B cell (primary cell): Measurements from ENCODE around the gene ZMAT3. TPM values are rescaled to one million over a fixed set of nuclear protein-coding genes. Genes with fewer than 3 reads are reported as not detected.

Experiments
- ATAC-seq: fragments of 200-7000 bp; cut with Tn5 transposase; one replicate; pipeline ENCODE4 v1.10.0; 2021; ENCODE audit warnings: low read depth, mild to moderate bottlenecking, moderate number of reproducible peaks, moderate library complexity
- CTCF ChIA-PET: fragments of 350-600 bp; sonication (Branson Sonifier 250); formaldehyde crosslinking; loops from one replicate; lab custom pipeline; 2021; ENCODE audit warnings: antibody characterized with exemption, inconsistent platforms; lab: Charles Lee
- POLR2A ChIA-PET: fragments of 350-600 bp; sonication (Branson Sonifier 250); formaldehyde crosslinking; loops from one replicate; lab custom pipeline; 2021; ENCODE audit warnings: antibody characterized with exemption; lab: Charles Lee
- DNase-seq: peaks from one replicate; pipeline ENCODE4 v3.0.0; 2013
- H2AFZ ChIP-seq: 2 replicates; pipeline ENCODE4 v1.6.1; 2012; ENCODE audit warnings: mild to moderate bottlenecking, low read depth, low read length; ENCODE audit not compliant: insufficient read depth, poor library complexity, severe bottlenecking
- H3K27ac ChIP-seq, 2 donors: 1 replicate in 1 of 2; 2 replicates in 1 of 2; pipeline ENCODE4 v1.5.1; 2012 to 2013; ENCODE audit warnings: low read length in 2 of 2, mild to moderate bottlenecking in 2 of 2, moderate library complexity in 1 of 2
- H3K27me3 ChIP-seq, 4 experiments: fragments of 200-600 bp in 1 of 4; sonication (generic) in 1 of 4; replicated peaks in 1 of 4; 1 replicate in 2 of 4; 2 replicates in 2 of 4; pipeline versions ENCODE4 v1.6.1 to v1.7.0; 2013 to 2016; ENCODE audit warnings: low read length in 3 of 4, mild to moderate bottlenecking in 2 of 4, mixed read lengths in 1 of 4, moderate library complexity in 1 of 4; ENCODE audit not compliant: insufficient read depth in 4 of 4, control insufficient read depth in 3 of 4; ENCODE audit errors: control extremely low read depth in 1 of 4
- H3K36me3 ChIP-seq, 2 experiments: replicated peaks in 1 of 2; 1 replicate in 1 of 2; 2 replicates in 1 of 2; pipeline versions ENCODE4 v1.6.1 to v1.7.1; 2013; ENCODE audit warnings: low read length in 1 of 2; ENCODE audit not compliant: insufficient read depth in 2 of 2, control insufficient read depth in 1 of 2; ENCODE audit errors: control extremely low read depth in 1 of 2, extremely low read depth in 1 of 2
- H3K4me1 ChIP-seq, 2 donors: fragments of 200-600 bp in 1 of 2; sonication (generic) in 1 of 2; 1 replicate in 1 of 2; 2 replicates in 1 of 2; pipeline versions ENCODE4 v1.5.1 to v1.6.1; 2013 to 2017; ENCODE audit warnings: low read length in 2 of 2; ENCODE audit not compliant: control insufficient read depth in 2 of 2, insufficient read depth in 2 of 2
- H3K4me2 ChIP-seq: replicated peaks from 2 replicates; pipeline ENCODE3; 2012; ENCODE audit warnings: mild to moderate bottlenecking, low read depth, low read length; ENCODE audit not compliant: poor library complexity, severe bottlenecking
- H3K4me3 ChIP-seq, 5 experiments: fragments of 200-600 bp in 1 of 5; sonication (generic) in 1 of 5; 1 replicate in 3 of 5; 2 replicates in 2 of 5; pipeline versions ENCODE4 v1.5.1 to v1.7.0; 2011 to 2016; ENCODE audit warnings: low read length in 4 of 5, mild to moderate bottlenecking in 4 of 5, low read depth in 2 of 5, control low read depth in 1 of 5, moderate library complexity in 1 of 5; ENCODE audit not compliant: insufficient read depth in 1 of 5; ENCODE audit errors: control extremely low read depth in 1 of 5, extremely low read depth in 1 of 5
- H3K79me2 ChIP-seq: fragments of 200-600 bp; sonication (generic); one replicate; pipeline ENCODE4 v1.6.0; 2016; ENCODE audit warnings: low read length; ENCODE audit not compliant: control insufficient read depth, insufficient read depth
- H3K9ac ChIP-seq: fragments of 200-600 bp; sonication (generic); 2 replicates; pipeline ENCODE4 v1.6.1; 2017; ENCODE audit warnings: mild to moderate bottlenecking, low read length, moderate library complexity
- H3K9me3 ChIP-seq, 3 donors: one replicate each; pipeline versions ENCODE4 v1.6.1 to v1.7.1; 2013; ENCODE audit warnings: low read length in 2 of 3; ENCODE audit not compliant: control insufficient read depth in 2 of 3, insufficient read depth in 1 of 3; ENCODE audit errors: control extremely low read depth in 1 of 3
- H4K20me1 ChIP-seq: 2 replicates; pipeline ENCODE4 v1.6.0; 2012; ENCODE audit warnings: mild to moderate bottlenecking, low read length; ENCODE audit not compliant: insufficient read depth, control insufficient read depth, poor library complexity, severe bottlenecking
- H3K27ac Mint-ChIP-seq: one replicate; pipeline ENCODE4 v1.8.0; 2021; ENCODE audit warnings: mixed read lengths
- H3K27me3 Mint-ChIP-seq: one replicate; pipeline ENCODE4 v1.8.0; 2021; ENCODE audit warnings: mixed read lengths
- H3K4me1 Mint-ChIP-seq: one replicate; pipeline ENCODE4 v1.8.0; 2021; ENCODE audit warnings: mixed read lengths
- H3K4me3 Mint-ChIP-seq: one replicate; pipeline ENCODE4 v1.8.0; 2021; ENCODE audit warnings: mixed read lengths
- H3K9me3 Mint-ChIP-seq: one replicate; pipeline ENCODE4 v1.8.0; 2022; ENCODE audit warnings: mixed read lengths; ENCODE audit not compliant: insufficient read depth
- CTCF ChIP-seq: fragments of 200-600 bp; IDR thresholded peaks from one replicate; pipeline ENCODE4 v1.8.0; 2022; ENCODE audit warnings: antibody characterized with exemption, mild to moderate bottlenecking
- EZH2 ChIP-seq: IDR thresholded peaks from 2 replicates; pipeline ENCODE4 v1.6.1; 2012; ENCODE audit warnings: borderline replicate concordance, low read depth, mild to moderate bottlenecking, moderate library complexity, low read length; ENCODE audit not compliant: insufficient read depth, poor library complexity, severe bottlenecking
- WGBS: methylation state at CpG from one replicate; pipeline ENCODE4 v1.1.5; 2013; ENCODE audit warnings: missing lambda C conversion rate; ENCODE audit not compliant: insufficient coverage; 5-methylcytosine and 5-hydroxymethylcytosine counted together
- intact Hi-C: fragments of 100-400 bp; cut with micrococcal nuclease; formaldehyde crosslinking; loops from one replicate; pipeline ENCODE4 v1.10.0; 2022
- polyA plus RNA-seq: library from polyadenylated mRNA; depleted of rRNA; stranded (reverse); fragments of >200 nt; gene quantifications from 2 replicates; pipeline ENCODE4 v1.2.3, GENCODE V29; 2012
- total RNA-seq, 2 donors: library from RNA; stranded (reverse); fragments of 120-200 nt in 1 of 2; gene quantifications; 1 replicate in 1 of 2; 2 replicates in 1 of 2; pipeline versions ENCODE4 v1.2.3 to v1.2.4, GENCODE V29; 2013 to 2022

Gene ZMAT3
- total and polyA plus RNA-seq, 2 donors (not counting 1 experiment from before 2014, with no cell fraction given): 3.6 to 19.5 TPM

- Mint-ChIP-seq H3K27me3 (no peaks in the 10 kb centered on the region), H3K4me3 (peak overlapping the region; percentile 100), H3K4me1 (peaks cover 65% of the 10 kb centered on the region), H3K9me3 (no peaks in the 10 kb centered on the region), H3K27ac (peak overlapping the region; percentile 96)
- intact Hi-C loops: loop anchor here (1.0 to 5.0 kb wide), 7 partner anchors 24 to 581 kb away; partner anchors contain the start of genes MRPL47, NDUFB5, PIK3CA and USP13
- DNase-seq: no peak
- H3K36me3 ChIP-seq: peaks cover 2 to 13% of the 10 kb centered on the region in 2 experiments
- H3K9ac ChIP-seq: peak overlapping the region; percentile 87
- H3K4me2 ChIP-seq: peak overlapping the region; percentile 83
- no peaks in the 10 kb centered on the region for H3K9me3 ChIP-seq
- TF ChIP-seq CTCF (no peak), EZH2 (no peak)
- POLR2A ChIA-PET: no interaction called here
- CTCF ChIA-PET: interaction anchor here (0.8 to 5.0 kb wide), 7 partner anchors 10 to 250 kb away, joined by 3 to 40 read pairs (median 4); no protein-coding TSS in a partner anchor
- peaks cover 36 to 44% of the 10 kb centered on the region in 2 donors for H3K4me1 ChIP-seq
- no peak for ATAC-seq
- peak overlapping the region; percentile 9 to 85 (median 80) for H3K4me3 ChIP-seq
- H4K20me1 ChIP-seq: no peaks in the 10 kb centered on the region
- H2AFZ ChIP-seq: peak overlapping the region; percentile 91
- peaks cover 56% of the 10 kb centered on the region for H3K79me2 ChIP-seq
- no peaks in the 10 kb centered on the region for H3K27me3 ChIP-seq
- 5% methylated on average over 3 of the region's 8 CpGs for WGBS
- peak overlapping the region; percentile 89 to 92 for H3K27ac ChIP-seq
These were observed 634 bp downstream of the ZMAT3 start for GRCh38 chr3:179071027-179071322.

DNA sequence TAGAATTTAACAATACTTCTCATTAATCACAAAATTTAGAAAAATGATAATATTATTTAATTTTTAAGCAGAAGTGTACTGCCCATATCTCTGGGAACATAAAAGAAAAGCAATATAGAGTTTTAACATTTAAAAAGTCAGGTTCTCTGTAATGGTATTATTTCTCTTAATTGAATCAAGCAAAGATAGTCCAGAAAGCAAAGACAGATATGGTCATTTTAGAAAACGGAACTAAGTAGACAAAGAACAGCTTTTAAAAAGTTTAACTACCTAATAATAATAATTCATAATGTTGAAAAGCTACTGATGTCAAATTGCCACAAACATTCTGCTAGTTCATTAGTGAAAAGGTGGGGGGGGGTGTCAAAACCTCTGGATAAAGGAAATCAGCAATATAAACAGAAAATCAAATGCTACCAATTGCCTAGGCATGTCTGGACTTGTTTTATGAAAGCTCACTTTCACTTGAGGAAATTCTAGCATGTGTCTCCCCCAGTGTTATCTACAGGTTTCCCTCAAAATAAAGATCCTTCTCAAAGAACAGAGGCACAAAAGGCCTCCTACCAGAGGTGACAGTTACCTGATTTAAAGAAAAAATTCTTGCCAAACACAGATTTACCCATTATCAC is 1.7 kb downstream of the ZMAT3 start:
- DNase-seq (no peak), ATAC-seq (no peak)
- WGBS: no CpG with 5 or more reads among the region's 1 CpG
- H3K27ac ChIP-seq: peak overlapping the region in 1 of 2 donors; percentile 43
- H3K4me3 ChIP-seq: no peak overlapping the region
- H2AFZ ChIP-seq: no peak overlapping the region
- no peaks in the 10 kb centered on the region for H3K9me3 ChIP-seq
- peaks cover 3 to 13% of the 10 kb centered on the region in 2 experiments for H3K36me3 ChIP-seq
- no peak overlapping the region for H3K4me2 ChIP-seq
- no peaks in the 10 kb centered on the region for H3K9me3 Mint-ChIP-seq
- peaks cover 32 to 36% of the 10 kb centered on the region in 2 donors for H3K4me1 ChIP-seq
- peaks cover 60% of the 10 kb centered on the region for H3K4me1 Mint-ChIP-seq
- TF ChIP-seq EZH2 (no peak), CTCF (no peak)
- no peaks in the 10 kb centered on the region for H3K27me3 ChIP-seq
- no peaks in the 10 kb centered on the region for H3K27me3 Mint-ChIP-seq
- H3K4me3 Mint-ChIP-seq: no peak overlapping the region
- H4K20me1 ChIP-seq: no peaks in the 10 kb centered on the region
- H3K27ac Mint-ChIP-seq: no peak overlapping the region
- ChIA-PET CTCF (interaction anchor here (0.6 to 5.0 kb wide), 15 partner anchors 9 to 292 kb away, joined by 3 to 40 read pairs (median 4); no protein-coding TSS in a partner anchor), POLR2A (interaction anchor here (0.6 to 1.8 kb wide), 3 partner anchors 13 to 79 kb away, joined by 3 to 13 read pairs (median 5); no protein-coding TSS in a partner anchor)
- intact Hi-C loops: loop anchor here (2.0 to 5.0 kb wide), 3 partner anchors 23 to 582 kb away; partner anchors contain the start of genes USP13 and ZNF639
- no peak overlapping the region for H3K9ac ChIP-seq
- H3K79me2 ChIP-seq: peaks cover 60% of the 10 kb centered on the region
